Choroid plexus epithelial cell (primary cell): Measurements from ENCODE around the gene CCNK.
A peak's percentile ranks its signal among the peaks of the same experiment; 100 is the strongest.

Experiments
- DNase-seq: peaks from one replicate; pipeline ENCODE4 v3.0.0-alpha.2; 2010; ENCODE audit warnings: low read depth
- H3K4me3 ChIP-seq: 2 replicates; pipeline ENCODE4 v1.5.1; 2011; ENCODE audit warnings: low read depth, mild to moderate bottlenecking, control low read depth, low read length, moderate library complexity
- TF ChIP-seq, protein P1 (sequence below): conservative IDR thresholded peaks from 2 replicates; pipeline ENCODE4 v1.5.1; 2011; ENCODE audit warnings: low read depth, mild to moderate bottlenecking, control low read depth, inconsistent platforms, low read length, moderate library complexity

Gene CCNK

DNA sequence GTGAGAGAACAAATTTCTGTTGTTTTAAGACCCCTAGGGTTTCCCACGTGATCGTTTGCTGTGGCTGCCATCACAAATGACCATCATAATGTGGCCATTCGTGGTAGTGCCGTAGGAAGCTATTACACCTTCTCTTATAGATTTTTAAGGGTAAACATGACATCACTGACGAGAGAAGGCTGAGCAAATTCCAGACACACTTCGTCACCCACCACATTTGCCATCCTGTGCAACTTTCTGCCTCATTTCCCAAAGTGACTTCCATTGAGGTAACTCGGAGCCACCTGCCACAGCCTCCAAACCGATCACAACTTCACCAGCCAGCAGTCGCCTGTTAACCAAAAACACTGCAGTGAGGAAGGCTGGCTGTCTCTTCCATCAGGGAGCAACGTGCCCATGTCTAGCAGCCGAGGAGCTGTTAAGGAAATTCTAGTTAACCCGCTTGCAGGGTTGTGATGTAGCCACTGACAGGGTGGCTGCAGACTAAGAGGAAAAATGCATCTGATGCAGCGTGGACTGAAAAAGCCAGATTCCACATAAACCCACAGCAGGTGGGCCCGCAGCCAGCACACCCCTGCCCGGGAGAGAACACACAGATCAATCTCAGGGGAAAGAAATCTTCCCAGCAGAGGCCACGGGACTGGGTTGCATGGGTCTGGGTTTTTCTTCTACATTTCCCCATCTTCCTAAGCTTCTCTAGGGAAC lies 78.2 kb downstream of the CCNK start:
- peak; percentile 30 for DNase-seq
- TF ChIP-seq, protein P1, sequence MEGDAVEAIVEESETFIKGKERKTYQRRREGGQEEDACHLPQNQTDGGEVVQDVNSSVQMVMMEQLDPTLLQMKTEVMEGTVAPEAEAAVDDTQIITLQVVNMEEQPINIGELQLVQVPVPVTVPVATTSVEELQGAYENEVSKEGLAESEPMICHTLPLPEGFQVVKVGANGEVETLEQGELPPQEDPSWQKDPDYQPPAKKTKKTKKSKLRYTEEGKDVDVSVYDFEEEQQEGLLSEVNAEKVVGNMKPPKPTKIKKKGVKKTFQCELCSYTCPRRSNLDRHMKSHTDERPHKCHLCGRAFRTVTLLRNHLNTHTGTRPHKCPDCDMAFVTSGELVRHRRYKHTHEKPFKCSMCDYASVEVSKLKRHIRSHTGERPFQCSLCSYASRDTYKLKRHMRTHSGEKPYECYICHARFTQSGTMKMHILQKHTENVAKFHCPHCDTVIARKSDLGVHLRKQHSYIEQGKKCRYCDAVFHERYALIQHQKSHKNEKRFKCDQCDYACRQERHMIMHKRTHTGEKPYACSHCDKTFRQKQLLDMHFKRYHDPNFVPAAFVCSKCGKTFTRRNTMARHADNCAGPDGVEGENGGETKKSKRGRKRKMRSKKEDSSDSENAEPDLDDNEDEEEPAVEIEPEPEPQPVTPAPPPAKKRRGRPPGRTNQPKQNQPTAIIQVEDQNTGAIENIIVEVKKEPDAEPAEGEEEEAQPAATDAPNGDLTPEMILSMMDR, result no peak
- H3K4me3 ChIP-seq, result no peak overlapping the region

DNA sequence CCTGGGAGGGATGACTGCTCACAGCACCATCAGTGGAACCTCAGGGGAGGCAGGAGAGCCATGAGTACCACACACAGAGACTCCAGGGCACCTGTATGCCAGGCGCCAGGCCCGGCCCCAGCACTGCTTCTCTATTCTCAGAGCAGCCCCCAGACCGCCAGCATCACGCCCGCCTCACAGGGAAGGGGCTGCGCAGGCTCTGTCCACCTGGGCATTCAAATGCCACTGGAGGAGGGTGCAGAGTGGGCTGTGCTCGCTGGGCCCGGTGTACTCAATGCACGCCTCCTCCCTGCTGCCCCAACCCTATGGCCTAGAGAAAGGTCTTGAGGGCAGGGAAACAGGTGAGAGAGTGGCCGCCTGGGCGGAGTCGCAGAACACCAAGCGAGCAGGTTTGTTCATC lies 79.2 kb downstream of the CCNK start:
- DNase-seq, result no peak

DNA sequence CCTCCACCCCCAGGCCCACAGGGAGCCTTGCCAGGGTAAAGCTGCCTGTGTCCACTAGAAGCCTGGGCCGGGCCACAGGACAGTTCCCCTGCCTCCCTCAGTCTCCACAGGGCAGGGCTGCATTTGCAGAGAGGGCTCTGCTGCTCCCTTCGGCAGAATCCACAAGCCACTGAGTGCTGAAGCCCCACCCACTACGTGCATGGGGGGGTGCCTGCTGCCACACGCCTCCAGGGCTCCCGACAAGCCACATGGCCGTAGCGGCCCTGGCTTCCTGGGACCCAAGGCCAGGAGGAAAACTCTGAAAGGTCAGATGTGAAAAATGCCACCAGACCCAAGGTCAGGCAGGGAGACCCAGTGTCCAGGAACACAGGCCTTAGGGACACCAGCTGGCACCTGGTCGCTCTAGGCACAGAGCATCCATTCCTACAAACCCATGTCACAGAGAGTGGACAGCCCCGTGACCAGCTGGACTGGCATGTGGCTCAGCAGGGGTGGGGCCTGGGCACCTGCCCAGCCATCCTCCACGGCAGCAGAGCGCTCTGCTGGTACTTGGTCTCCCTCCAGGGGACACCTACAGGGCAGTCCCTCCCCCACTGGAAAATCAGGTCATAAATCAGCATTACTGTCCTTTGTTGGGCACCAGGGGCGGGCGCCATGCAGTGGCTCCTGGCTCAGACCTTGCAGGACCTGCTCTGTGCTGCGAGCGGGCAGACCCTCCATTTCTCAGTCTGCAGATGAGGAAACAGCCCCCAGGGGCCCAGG lies 79.9 kb downstream of the CCNK start:
- DNase-seq, result no peak
- TF ChIP-seq, protein P1, result no peak
- no peak overlapping the region for H3K4me3 ChIP-seq

More for the DNA sequence above, 79.2 kb downstream of the CCNK start:
- no peak overlapping the region for H3K4me3 ChIP-seq
- TF ChIP-seq, protein P1, result no peak

DNA sequence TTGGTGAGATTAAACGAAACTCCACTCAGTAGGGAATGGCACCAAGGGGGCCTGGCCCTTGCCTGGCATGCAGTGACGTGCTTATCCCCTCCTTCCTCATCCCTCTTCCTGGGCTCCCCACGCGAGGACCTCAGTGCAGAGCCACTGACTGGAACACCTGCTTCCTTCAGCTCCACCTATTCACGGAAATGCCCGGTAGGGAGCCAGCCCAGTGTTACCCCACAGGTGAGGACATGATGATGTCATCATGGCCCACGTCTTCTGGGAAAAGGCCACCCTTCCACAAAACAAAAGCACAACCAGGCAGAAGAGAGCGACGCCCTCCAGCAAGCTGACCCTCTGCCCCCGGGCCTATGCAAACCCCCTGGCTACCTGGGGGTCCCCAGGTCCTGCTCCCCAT lies 80.7 kb downstream of the CCNK start:
- TF ChIP-seq, protein P1, result no peak
- DNase-seq, result no peak
- H3K4me3 ChIP-seq, result no peak overlapping the region
